Suprapubic skin (tissue), 4 donors: ENCODE data around the gene LARP6. TPM values are rescaled to one million over a fixed set of nuclear protein-coding genes. Genes with fewer than 3 reads are reported as not detected.

Source experiments
- DNase-seq, 2 donors: peaks; one replicate each; pipeline ENCODE4 v3.0.0-alpha.2; 2019; ENCODE audit warnings: low spot score in 2 of 2
- H3K27ac ChIP-seq: fragments of 200-600 bp; sonication (generic); one replicate; pipeline ENCODE4 v1.5.1; 2019
- H3K27me3 ChIP-seq: fragments of 200-600 bp; sonication (generic); one replicate; pipeline ENCODE4 v1.5.1; 2019
- H3K36me3 ChIP-seq: fragments of 200-600 bp; sonication (generic); one replicate; pipeline ENCODE4 v1.5.1; 2019
- H3K4me1 ChIP-seq: fragments of 200-600 bp; sonication (generic); one replicate; pipeline ENCODE4 v1.5.1; 2019
- H3K4me3 ChIP-seq: fragments of 200-600 bp; sonication (generic); one replicate; pipeline ENCODE4 v1.5.1; 2019; ENCODE audit warnings: mild to moderate bottlenecking
- H3K9me3 ChIP-seq: fragments of 200-600 bp; sonication (generic); one replicate; pipeline ENCODE4 v1.5.1; 2019
- EP300 ChIP-seq: sonication (generic); formaldehyde crosslinking; IDR thresholded peaks from one replicate; pipeline ENCODE4 v1.6.1; 2017; ENCODE audit warnings: antibody characterized with exemption
- POLR2A ChIP-seq, 2 donors: fragments of 450-650 bp; IDR thresholded peaks; one replicate each; pipeline ENCODE4 v1.6.1; 2017; ENCODE audit warnings: antibody characterized with exemption in 2 of 2, mild to moderate bottlenecking in 2 of 2, moderate library complexity in 2 of 2
- POLR2AphosphoS5 ChIP-seq, 3 donors: sonication (generic); formaldehyde crosslinking; IDR thresholded peaks; one replicate each; pipeline ENCODE4 v1.6.1; 2017; ENCODE audit warnings: antibody characterized with exemption in 3 of 3
- WGBS: methylation state at CpG from one replicate; pipeline ENCODE4 v1.1.5; 2018; 5-methylcytosine and 5-hydroxymethylcytosine counted together
- total RNA-seq, 4 donors: library from RNA; depleted of rRNA; stranded (reverse); fragments of >200 nt; gene quantifications; one replicate each; pipeline ENCODE4 v1.1.0, GENCODE V29; 2016
- TF ChIP-seq, protein P1 (sequence below), 2 donors: fragments of 200-600 bp in 1 of 2; fragments of 450-650 bp in 1 of 2; sonication (generic) in 1 of 2; IDR thresholded peaks; one replicate each; pipeline ENCODE4 v1.5.1; 2016 to 2019; ENCODE audit warnings: antibody characterized with exemption in 2 of 2, mild to moderate bottlenecking in 1 of 2, moderate library complexity in 1 of 2

LARP6 gene
- 10 to 100 TPM in 2 of 4 donors, 1 to 10 TPM in 2; 2.4 to 15.0 (median 9.8) TPM for total RNA-seq

DNA sequence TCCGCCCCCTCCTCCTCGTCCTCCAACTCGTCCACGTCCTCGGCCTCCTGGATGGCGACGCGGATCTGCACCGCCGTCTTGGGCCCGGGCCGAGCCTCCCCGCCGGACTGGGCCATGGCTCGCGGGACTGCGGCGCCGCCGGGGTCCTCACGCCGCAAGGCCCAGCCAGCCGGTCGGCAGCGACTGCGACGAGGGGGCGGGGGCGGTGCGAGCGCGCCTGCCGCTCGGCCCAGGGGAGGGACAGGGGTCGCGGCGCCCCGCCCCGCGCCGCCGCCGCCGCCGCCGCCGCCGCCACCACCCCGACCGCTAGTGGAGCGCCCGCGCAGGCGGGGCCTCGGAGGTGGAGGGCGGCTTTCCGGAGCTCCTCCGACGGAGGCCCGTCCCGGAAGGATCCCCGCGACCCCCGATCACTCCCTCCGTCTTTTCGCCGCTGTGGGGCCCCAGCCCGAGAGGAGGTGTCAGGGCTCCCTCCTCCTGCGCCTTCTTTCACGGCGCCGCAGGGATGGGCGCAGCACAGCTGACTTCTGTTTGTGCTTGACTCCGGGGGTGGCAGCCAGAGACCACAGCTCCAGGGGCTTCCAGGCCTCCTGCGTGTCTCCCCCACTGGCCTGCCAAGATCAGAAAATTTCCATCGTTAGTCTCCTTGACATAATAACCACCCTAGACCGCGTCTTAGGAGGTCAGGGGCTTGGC, at the start of gene LARP6:
TSS of gene LARP6 (minus strand) at position 185 of the 693 bp plus-strand sequence. CDS start at position 116, 69 bp downstream.
- DNase-seq, result peak in 1 of 2 donors; percentile 75
- H3K9me3 ChIP-seq, result no peaks in the 10 kb centered on the region
- peak within 1 kb of the TSS; percentile 85 for H3K4me3 ChIP-seq
- H3K27me3 ChIP-seq, result peaks cover 3% of the 10 kb centered on the region
- H3K36me3 ChIP-seq, result no peaks in the 10 kb centered on the region
- peaks cover 45% of the 10 kb centered on the region for H3K4me1 ChIP-seq
- WGBS, result under 1% methylated on average over 18 of the region's 78 CpGs
- TF ChIP-seq, protein P1, sequence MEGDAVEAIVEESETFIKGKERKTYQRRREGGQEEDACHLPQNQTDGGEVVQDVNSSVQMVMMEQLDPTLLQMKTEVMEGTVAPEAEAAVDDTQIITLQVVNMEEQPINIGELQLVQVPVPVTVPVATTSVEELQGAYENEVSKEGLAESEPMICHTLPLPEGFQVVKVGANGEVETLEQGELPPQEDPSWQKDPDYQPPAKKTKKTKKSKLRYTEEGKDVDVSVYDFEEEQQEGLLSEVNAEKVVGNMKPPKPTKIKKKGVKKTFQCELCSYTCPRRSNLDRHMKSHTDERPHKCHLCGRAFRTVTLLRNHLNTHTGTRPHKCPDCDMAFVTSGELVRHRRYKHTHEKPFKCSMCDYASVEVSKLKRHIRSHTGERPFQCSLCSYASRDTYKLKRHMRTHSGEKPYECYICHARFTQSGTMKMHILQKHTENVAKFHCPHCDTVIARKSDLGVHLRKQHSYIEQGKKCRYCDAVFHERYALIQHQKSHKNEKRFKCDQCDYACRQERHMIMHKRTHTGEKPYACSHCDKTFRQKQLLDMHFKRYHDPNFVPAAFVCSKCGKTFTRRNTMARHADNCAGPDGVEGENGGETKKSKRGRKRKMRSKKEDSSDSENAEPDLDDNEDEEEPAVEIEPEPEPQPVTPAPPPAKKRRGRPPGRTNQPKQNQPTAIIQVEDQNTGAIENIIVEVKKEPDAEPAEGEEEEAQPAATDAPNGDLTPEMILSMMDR (IDR thresholded peaks at IDR 0.05), result no peak
- peak in 1 of 2 donors; percentile 69 for TF ChIP-seq POLR2A (IDR thresholded peaks at IDR 0.05)
- peak within 1 kb of the TSS; percentile 92 for H3K27ac ChIP-seq

DNA sequence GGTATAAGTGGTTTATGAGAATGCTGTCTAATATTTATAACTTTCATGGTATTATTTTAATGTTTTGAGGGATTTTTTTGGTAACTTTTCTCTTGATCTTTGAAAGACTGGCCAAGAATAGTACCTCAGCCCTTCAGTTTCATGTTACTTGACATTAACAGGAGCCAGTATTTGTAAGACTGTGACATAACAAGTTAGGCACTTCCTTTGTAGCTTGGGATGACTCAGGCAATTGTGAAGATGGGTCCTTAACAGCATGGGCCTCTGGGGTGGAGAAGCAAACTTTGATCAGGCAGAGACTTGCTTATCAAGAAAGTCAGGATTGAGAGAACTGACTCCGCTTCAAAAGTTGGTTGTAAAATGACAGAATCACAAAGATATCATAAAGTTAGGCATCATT, 48.1 kb upstream of the LARP6 start:
- Histone ChIP-seq H3K4me1 (no peaks in the 10 kb centered on the region), H3K9me3 (no peaks in the 10 kb centered on the region), H3K27me3 (no peaks in the 10 kb centered on the region), H3K36me3 (peaks cover 13% of the 10 kb centered on the region), H3K27ac (no peak overlapping the region), H3K4me3 (no peak overlapping the region)
- WGBS, result 79% methylated on average over 1 of the region's 1 CpG
- no peak for DNase-seq
- no peak for TF ChIP-seq POLR2AphosphoS5 (IDR thresholded peaks at IDR 0.05)
- TF ChIP-seq, protein P1 (IDR thresholded peaks at IDR 0.05), result no peak
- TF ChIP-seq EP300, result no peak
- TF ChIP-seq POLR2A (IDR thresholded peaks at IDR 0.05), result no peak

DNA sequence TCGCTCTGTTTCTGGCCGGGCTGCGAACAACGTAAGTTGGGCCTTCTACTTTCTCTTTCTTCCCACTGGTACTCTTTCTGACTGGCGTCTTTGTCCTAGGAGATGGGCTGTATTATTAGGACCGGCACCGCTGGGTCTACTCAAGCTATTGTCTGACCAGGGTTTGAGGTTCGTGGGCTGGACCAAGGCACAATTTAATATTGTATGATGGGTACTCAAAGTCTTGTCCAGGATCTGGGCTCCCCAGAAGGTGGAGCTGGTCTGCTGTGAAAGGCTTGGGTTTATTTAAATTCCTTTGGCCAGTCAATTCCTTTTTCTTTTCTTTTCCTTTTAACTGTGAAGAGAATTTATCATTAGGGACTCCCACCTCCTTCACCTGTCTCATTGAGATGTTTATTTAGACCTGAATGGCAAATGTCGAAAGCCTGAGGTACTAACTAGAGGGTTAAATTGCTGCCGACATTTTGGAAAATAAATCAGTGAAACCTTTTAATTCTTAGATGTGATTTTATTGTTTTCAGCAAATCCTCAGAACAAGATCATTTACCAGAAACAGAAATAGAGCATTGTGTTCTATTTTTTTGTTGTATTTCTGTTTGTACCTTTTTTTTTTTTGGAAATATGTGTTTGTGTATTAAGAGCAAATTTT, 39.1 kb upstream of the LARP6 start:
- Histone ChIP-seq H3K4me3 (peak overlapping the region; percentile 91), H3K36me3 (no peaks in the 10 kb centered on the region), H3K4me1 (peaks cover 24% of the 10 kb centered on the region), H3K27me3 (no peaks in the 10 kb centered on the region), H3K9me3 (no peaks in the 10 kb centered on the region), H3K27ac (peak overlapping the region; percentile 78)
- no peak for DNase-seq
- WGBS, result 8% methylated on average over 10 of the region's 10 CpGs
- TF ChIP-seq POLR2AphosphoS5 (IDR thresholded peaks at IDR 0.05), result no peak
- no peak for TF ChIP-seq POLR2A (IDR thresholded peaks at IDR 0.05)
- TF ChIP-seq, protein P1 (IDR thresholded peaks at IDR 0.05), result peak in 1 of 2 donors; percentile 27
- TF ChIP-seq EP300, result no peak

DNA sequence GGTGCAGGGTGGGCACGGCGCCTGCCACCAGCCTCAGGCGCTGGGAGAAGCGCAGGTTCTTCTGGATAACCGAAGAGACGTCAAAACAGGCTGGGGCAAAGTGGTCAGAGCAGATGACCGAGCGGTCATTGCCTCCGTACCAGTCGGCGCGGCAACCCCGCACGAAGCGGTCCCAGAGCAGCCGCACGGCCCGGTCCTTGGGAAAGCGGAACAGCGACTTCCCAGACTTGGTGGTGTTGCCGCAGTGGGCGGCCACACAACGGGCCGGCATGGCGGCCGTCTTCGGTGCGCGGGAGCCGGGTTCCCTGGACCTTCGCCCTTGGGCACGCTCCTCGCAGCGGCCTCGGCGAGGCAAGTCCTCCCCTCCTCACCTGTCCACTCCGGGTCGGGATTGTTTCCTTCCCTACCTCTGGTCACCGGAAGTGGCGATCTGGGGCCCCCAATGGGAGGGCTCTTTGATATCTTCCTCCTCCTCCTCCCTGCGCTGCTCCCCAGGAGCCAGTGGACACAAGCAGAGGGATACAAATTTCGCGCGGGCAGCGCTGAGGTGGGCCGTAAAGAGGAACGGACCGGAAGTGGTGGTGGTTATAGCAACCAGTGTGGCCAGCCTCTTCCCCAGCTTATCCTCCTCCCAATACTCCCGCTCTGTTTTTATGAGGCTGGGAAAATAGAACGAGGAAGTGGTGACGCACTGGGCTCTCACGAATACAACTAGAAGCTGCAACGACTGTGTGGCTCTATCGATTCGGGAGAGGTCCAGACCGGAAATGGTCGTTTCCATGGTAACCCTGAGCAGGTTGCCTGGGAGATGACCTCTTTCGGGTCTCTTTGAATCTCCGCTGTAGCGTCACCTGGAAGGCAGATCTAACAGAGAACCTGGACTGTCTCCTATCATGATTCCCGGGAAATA, 38.3 kb upstream of the LARP6 start, which contains the start of the genes LRRC49 and THAP10:
TSS of gene LRRC49 (plus strand) at position 825 of the 910 bp plus-strand sequence. CDS start at position 894, 69 bp downstream.
TSS of gene THAP10 (minus strand) at position 432 of the 910 bp plus-strand sequence. CDS start at position 271, 161 bp downstream.
- peak; percentile 89 to 91 for DNase-seq
- H3K27me3 ChIP-seq, result no peaks in the 10 kb centered on the region
- no peaks in the 10 kb centered on the region for H3K36me3 ChIP-seq
- under 1% methylated on average over 36 of the region's 61 CpGs for WGBS
- no peaks in the 10 kb centered on the region for H3K9me3 ChIP-seq
- TF ChIP-seq, protein P1 (IDR thresholded peaks at IDR 0.05), result no peak
- TF ChIP-seq POLR2A (IDR thresholded peaks at IDR 0.05), result no peak
- no peak for TF ChIP-seq POLR2AphosphoS5 (IDR thresholded peaks at IDR 0.05)
- TF ChIP-seq EP300, result no peak
- H3K27ac ChIP-seq, result peak within 1 kb of the TSS; percentile 78
- H3K4me3 ChIP-seq, result peak within 1 kb of the TSS; percentile 91
- H3K4me1 ChIP-seq, result peaks cover 24% of the 10 kb centered on the region
